Immature natural killer cell (primary cell): ENCODE results near the gene ZDHHC14. TPM values are rescaled to one million over a fixed set of nuclear protein-coding genes. Genes with fewer than 3 reads are reported as not detected.

Source experiments
- DNase-seq, 3 donors: peaks; one replicate each; pipeline ENCODE4 v3.0.0; 2022; ENCODE audit warnings: mixed read lengths in 1 of 3
- H3K27ac Mint-ChIP-seq, 6 donors: one replicate each; pipeline ENCODE4 v1.8.0; 2020; ENCODE audit warnings: mixed read lengths in 6 of 6, mild to moderate bottlenecking in 5 of 6, inconsistent platforms in 4 of 6, moderate library complexity in 3 of 6
- H3K27me3 Mint-ChIP-seq, 3 donors: one replicate each; pipeline ENCODE4 v1.8.0; 2020 to 2021; ENCODE audit warnings: low read depth in 3 of 3, mild to moderate bottlenecking in 3 of 3, mixed read lengths in 3 of 3, moderate library complexity in 3 of 3, inconsistent platforms in 1 of 3
- H3K36me3 Mint-ChIP-seq, 3 donors: one replicate each; pipeline ENCODE4 v1.8.0; 2020; ENCODE audit warnings: mixed read lengths in 3 of 3, inconsistent platforms in 2 of 3, mild to moderate bottlenecking in 2 of 3
- H3K4me1 Mint-ChIP-seq, 2 donors: one replicate each; pipeline ENCODE4 v1.8.0; 2020; ENCODE audit warnings: inconsistent platforms in 2 of 2, mild to moderate bottlenecking in 2 of 2, mixed read lengths in 2 of 2, moderate library complexity in 1 of 2
- H3K4me3 Mint-ChIP-seq, 5 donors: one replicate each; pipeline ENCODE4 v1.8.0; 2020; ENCODE audit warnings: mild to moderate bottlenecking in 5 of 5, mixed read lengths in 5 of 5, inconsistent platforms in 3 of 5, moderate library complexity in 3 of 5
- H3K9me3 Mint-ChIP-seq, 6 donors: one replicate each; pipeline ENCODE4 v1.8.0; 2020; ENCODE audit warnings: mild to moderate bottlenecking in 6 of 6, mixed read lengths in 6 of 6, inconsistent platforms in 4 of 6, moderate library complexity in 3 of 6
- polyA plus RNA-seq, 3 donors: library from polyadenylated mRNA; unstranded; fragments of 300-500 nt; fragmentation: Illumina TruSeq; gene quantifications; one replicate each; pipeline ENCODE4 v1.2.3, GENCODE V29; 2021

Gene ZDHHC14
- polyA plus RNA-seq, 3 donors from 2014 or later: 3.1 to 4.2 (median 3.4) TPM

DNA sequence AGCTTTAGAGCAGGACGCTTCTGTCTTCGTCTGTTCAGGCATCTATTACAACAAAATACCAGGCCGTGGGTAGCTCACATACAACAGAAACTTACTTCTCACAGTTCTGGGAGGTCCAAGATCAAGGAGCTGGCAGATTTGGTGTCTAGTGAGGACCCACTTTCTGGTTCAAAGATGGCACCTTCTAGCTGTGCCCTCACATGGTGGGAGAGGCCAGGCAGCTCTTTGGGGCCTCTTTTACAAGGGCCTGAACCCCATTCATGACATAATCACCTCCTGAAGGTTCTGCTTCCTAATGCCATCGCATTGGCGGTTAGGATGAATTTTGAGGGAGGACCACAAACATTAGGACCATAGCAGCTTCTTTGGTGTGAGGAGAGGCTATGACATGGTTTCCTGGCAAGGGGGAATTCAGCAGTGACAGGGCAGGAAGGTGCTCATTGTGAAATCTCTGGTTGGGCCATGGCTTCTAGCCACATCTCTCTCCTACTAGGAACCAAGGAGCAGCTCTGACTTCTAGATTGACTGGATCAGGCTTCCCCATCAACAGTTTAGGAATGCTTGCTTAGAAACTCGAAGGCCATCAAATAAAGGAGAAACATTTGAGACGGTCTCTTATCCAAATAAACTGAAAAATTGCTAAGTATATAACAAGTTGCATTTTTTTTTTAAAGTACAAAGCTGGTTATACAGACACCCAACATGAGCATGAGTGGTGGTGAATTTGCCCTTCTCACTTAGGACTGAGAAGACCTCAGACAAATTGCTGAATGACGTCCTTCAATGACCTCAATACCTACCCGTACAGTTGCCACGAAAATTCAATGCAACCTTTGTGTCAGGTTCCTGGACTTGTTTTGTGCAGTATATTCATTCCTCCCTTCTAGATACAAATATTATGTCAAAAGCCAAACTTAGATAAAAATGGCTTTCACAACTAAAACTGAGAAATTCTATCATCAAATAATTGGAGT is 140.7 kb downstream of the ZDHHC14 start:
- Mint-ChIP-seq H3K4me1 (peaks cover 47 to 56% of the 10 kb centered on the region in 2 donors), H3K4me3 (peak overlapping the region in 1 of 5 donors; percentile 43), H3K9me3 (no peaks in the 10 kb centered on the region), H3K27ac (peak overlapping the region; percentile 77 to 95 (median 90)), H3K27me3 (peaks cover 0 to 8% (median 4%) of the 10 kb centered on the region in 3 donors), H3K36me3 (no peaks in the 10 kb centered on the region)
- peak; percentile 56 to 75 (median 69) for DNase-seq

DNA sequence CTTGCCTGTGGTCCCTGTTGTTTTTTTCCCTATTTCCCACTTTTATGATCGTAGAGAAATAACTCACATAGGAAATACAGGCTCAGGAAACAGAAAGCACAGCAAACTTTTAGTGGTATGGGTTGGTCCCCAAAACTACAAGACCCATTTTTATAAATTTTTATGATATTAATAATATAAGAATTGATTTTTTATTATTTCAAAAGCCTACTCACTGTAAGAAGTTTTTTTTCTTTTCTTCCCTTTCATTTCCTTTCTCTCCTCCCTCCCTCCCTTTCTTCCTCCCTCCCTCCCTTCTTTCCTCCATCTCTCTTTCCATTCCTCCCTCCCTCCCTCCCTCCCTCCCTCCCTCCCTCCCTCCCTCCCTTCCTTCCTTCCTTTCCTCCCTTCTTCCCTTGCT is 141.5 kb downstream of the ZDHHC14 start:
- Mint-ChIP-seq H3K4me3 (peak overlapping the region in 1 of 5 donors; percentile 43), H3K9me3 (no peaks in the 10 kb centered on the region), H3K27me3 (peaks cover 0 to 8% (median 4%) of the 10 kb centered on the region in 3 donors), H3K27ac (peak overlapping the region; percentile 77 to 95 (median 90)), H3K36me3 (no peaks in the 10 kb centered on the region), H3K4me1 (peaks cover 50 to 59% of the 10 kb centered on the region in 2 donors)
- no peak for DNase-seq

DNA sequence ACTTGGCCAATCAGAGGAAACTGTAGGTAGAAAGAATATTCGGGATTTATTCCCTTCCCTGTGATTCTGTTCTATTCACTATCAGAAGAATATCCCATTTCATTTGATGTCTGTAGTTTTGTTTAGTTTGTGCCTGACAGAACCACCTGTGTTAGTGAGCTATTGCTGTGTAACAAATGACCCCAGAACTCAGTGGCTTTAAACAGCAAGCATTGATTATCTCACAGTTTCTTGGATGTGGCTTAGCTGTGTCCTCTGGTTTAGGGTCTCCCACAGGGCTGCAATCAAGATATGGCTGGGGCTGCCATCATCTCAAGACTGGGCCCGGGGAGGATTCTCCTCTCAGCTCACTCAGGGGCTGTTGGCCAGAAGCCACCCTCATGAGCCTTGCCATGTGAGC is 143.7 kb downstream of the ZDHHC14 start:
- Mint-ChIP-seq H3K9me3 (no peaks in the 10 kb centered on the region), H3K27ac (peak overlapping the region in 3 of 6 donors; percentile 46 to 76 (median 69)), H3K36me3 (no peaks in the 10 kb centered on the region), H3K27me3 (peaks cover 0 to 8% (median 4%) of the 10 kb centered on the region in 3 donors), H3K4me1 (peaks cover 55 to 65% of the 10 kb centered on the region in 2 donors), H3K4me3 (no peak overlapping the region)
- no peak for DNase-seq

DNA sequence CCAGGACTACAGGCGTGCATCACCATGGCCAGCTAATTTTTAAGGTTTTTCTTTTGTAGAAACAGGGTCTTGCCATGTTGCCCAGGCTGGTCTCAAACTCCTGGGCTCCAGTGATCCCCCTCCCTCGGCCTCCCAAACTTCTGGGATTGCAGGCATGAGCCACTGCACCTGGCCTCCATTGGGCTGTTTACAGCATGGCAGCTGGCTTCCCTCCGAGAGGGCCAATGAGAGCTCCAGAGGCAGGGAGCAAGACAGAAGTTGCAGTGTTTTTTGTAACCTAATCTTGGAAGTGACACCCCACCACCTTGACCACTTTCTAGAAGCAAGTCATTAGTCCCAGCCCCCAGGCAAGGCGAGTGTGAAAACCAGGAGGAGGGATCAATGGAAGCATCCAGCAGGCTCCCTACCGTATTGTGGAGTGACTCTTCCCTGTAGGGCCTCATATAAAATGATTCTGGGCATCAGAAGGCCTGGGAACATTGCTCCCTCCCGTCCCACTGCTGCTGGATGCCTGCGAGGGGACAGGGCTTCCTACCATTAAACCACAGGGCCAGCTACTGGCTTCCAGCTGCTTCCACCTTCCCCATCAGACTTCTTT is 144.4 kb downstream of the ZDHHC14 start:
- no peaks in the 10 kb centered on the region for H3K9me3 Mint-ChIP-seq
- peaks cover 0 to 8% (median 4%) of the 10 kb centered on the region in 3 donors for H3K27me3 Mint-ChIP-seq
- peak overlapping the region in 4 of 6 donors; percentile 83 to 94 (median 92) for H3K27ac Mint-ChIP-seq
- H3K36me3 Mint-ChIP-seq: no peaks in the 10 kb centered on the region
- DNase-seq: no peak
- H3K4me1 Mint-ChIP-seq: peaks cover 59 to 60% of the 10 kb centered on the region in 2 donors
- H3K4me3 Mint-ChIP-seq: no peak overlapping the region

DNA sequence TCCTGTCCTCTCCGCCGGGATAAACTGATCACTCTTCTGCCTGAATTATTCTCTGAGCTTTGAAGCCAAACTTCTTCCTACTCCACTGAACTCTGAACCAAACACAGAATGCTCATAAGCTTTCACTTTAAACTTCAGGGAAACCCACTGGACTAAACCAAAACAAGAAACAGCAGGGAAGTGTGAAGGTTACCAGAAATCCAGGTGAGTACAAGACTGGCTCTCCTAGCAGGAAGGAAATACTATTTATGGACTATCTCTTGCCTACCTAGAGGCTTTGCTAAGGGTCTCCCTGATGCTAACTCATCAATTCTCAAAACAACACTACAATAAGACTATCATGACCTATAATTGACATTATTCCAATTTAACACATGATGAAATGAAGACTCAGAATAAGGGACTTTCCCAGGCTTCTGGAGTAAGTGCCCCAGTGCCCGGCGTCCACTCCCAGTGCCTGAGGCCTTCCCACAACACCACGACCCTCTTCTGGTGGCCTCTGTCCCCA is 145.0 kb downstream of the ZDHHC14 start:
- Mint-ChIP-seq H3K36me3 (no peaks in the 10 kb centered on the region), H3K4me1 (peaks cover 57 to 59% of the 10 kb centered on the region in 2 donors), H3K4me3 (peak overlapping the region in 1 of 5 donors; percentile 3), H3K27ac (peak overlapping the region; percentile 83 to 95 (median 92)), H3K9me3 (no peaks in the 10 kb centered on the region), H3K27me3 (peaks cover 0 to 8% (median 4%) of the 10 kb centered on the region in 3 donors)
- DNase-seq: no peak

DNA sequence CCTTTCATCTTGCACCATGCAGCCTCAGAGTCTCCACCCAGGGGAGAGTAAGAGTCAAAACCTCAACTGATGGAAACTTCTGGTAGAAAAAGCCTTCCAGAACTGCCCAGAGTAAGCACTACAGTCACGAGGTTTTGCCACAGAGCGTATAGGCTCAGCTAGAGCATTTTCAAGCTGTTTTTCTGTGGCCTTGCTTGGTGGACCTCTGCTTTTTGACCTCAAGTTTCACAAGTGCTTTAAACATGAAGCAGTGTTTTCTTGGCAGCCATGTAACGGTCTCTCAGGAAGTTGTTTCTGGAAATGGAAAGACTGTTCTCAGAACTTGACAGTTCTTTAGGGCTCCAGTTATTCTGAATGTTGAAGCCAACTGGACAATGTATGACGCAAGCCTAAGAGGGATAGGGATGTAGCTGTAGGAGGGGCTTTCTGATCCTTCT is 146.5 kb downstream of the ZDHHC14 start:
- Mint-ChIP-seq H3K27me3 (peaks cover 0 to 4% (median 0%) of the 10 kb centered on the region in 3 donors), H3K4me3 (peak overlapping the region; percentile 18 to 71 (median 64)), H3K9me3 (no peaks in the 10 kb centered on the region), H3K27ac (peak overlapping the region; percentile 83 to 95 (median 92)), H3K4me1 (peaks cover 44 to 45% of the 10 kb centered on the region in 2 donors), H3K36me3 (no peaks in the 10 kb centered on the region)
- peak; percentile 56 to 74 (median 65) for DNase-seq

DNA sequence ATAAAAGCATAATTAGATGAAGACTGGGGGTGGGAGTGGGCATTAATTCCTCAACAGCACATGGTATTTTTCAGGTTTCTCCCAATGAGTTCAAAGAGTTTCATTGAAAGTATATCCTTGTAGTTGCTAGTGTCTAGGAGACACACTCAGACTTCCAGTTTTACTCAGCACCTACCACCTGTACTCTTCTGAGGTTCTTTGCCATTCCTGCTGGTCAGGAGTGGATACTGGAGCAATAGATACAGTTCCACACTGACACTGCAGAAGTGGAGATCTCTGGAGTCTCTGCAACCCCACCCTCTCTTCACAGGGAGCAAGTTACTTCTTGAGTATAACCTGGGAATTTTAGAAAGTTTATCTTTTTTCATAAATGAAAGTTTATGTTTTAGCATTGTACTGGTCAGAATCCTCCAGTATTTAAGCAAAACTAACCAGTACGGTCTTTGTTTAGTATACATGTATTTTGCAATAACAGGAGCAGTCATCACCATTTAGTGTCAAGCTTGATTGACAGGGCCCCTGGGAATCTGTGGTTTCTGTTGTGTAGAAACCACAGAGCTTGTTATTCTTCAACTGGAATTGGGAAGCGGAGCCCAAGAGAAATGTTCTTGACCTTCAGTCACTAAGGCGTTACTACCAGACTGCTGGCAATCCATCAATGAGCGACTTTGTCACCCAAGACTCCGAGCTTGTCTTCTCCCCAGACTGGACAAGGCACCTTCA is 148.1 kb downstream of the ZDHHC14 start:
- H3K9me3 Mint-ChIP-seq: no peaks in the 10 kb centered on the region
- DNase-seq: no peak
- H3K27ac Mint-ChIP-seq: peak overlapping the region in 5 of 6 donors; percentile 4 to 73 (median 49)
- H3K27me3 Mint-ChIP-seq: peaks cover 0 to 2% (median 0%) of the 10 kb centered on the region in 3 donors
- H3K4me1 Mint-ChIP-seq: peaks cover 52 to 60% of the 10 kb centered on the region in 2 donors
- H3K4me3 Mint-ChIP-seq: no peak overlapping the region
- H3K36me3 Mint-ChIP-seq: peaks cover 0 to 6% (median 0%) of the 10 kb centered on the region in 3 donors

DNA sequence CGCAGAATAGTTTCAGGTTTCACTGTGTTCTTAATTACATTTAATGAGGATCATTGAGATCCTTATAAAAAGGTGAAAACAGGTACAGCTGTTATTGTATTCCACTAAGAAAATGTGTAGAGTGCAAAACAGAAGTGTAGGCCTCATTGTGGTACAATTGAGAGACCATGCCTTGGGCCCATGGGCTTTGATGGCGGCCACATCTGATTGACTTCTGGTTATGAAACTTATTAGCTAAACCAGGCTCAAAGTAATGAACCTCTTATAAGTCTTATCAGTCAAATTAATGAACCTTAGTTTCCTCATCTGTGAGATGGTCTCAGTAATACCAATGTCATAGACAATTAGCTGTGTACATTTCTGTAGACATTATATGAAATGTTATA is 148.7 kb downstream of the ZDHHC14 start:
- Mint-ChIP-seq H3K4me3 (no peak overlapping the region), H3K4me1 (peaks cover 56 to 63% of the 10 kb centered on the region in 2 donors), H3K27ac (peak overlapping the region in 4 of 6 donors; percentile 4 to 79 (median 50)), H3K36me3 (peaks cover 0 to 6% (median 0%) of the 10 kb centered on the region in 3 donors), H3K27me3 (no peaks in the 10 kb centered on the region), H3K9me3 (no peaks in the 10 kb centered on the region)
- DNase-seq: no peak

DNA sequence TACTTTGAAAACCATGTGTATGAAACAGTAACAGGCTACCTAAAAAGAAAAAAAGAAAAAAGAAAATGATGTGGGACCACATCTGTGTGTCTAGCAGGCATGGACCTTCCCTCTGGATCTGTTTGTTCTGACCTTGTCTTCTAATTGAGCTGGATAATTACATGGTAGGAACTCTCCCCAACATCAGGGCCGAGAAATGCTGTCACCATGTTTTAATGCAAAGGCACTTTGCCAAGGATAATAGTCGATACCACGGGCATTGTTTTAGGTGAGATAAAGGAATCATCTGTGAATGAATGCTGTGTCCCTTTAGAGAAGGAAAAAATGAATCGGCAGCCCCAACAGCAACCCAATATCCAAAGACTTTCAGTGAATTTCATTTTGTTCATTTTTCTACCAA is 149.1 kb downstream of the ZDHHC14 start:
- Mint-ChIP-seq H3K27me3 (no peaks in the 10 kb centered on the region), H3K4me1 (peaks cover 61 to 68% of the 10 kb centered on the region in 2 donors), H3K9me3 (no peaks in the 10 kb centered on the region), H3K27ac (peak overlapping the region in 4 of 6 donors; percentile 28 to 80 (median 75)), H3K4me3 (no peak overlapping the region), H3K36me3 (peaks cover 0 to 6% (median 0%) of the 10 kb centered on the region in 3 donors)
- no peak for DNase-seq

DNA sequence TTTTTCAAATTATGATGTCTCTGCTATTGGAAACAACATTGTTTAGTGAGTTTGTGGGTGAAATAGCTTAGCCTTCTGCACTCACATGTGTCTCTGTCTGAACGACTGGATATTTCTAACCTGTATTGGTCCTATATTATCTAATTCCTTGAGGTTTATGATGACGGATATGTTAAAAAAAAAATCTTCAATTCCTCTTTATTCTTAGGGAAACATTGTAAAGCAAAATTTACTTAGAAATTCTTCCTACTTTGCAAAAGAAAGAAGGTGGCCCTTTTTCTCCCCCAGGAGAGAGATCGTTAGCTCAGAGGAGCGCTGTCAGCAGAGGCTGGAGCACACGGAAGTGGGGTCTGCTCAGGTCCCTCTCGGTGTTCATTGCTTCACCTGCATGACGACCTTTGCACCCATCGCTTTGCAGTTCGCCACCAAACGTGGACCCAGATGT is 149.8 kb downstream of the ZDHHC14 start:
- H3K36me3 Mint-ChIP-seq: peaks cover 0 to 6% (median 0%) of the 10 kb centered on the region in 3 donors
- no peak for DNase-seq
- H3K27me3 Mint-ChIP-seq: no peaks in the 10 kb centered on the region
- H3K4me1 Mint-ChIP-seq: peaks cover 65 to 70% of the 10 kb centered on the region in 2 donors
- peak overlapping the region in 3 of 6 donors; percentile 9 to 57 (median 28) for H3K27ac Mint-ChIP-seq
- H3K4me3 Mint-ChIP-seq: no peak overlapping the region
- no peaks in the 10 kb centered on the region for H3K9me3 Mint-ChIP-seq

DNA sequence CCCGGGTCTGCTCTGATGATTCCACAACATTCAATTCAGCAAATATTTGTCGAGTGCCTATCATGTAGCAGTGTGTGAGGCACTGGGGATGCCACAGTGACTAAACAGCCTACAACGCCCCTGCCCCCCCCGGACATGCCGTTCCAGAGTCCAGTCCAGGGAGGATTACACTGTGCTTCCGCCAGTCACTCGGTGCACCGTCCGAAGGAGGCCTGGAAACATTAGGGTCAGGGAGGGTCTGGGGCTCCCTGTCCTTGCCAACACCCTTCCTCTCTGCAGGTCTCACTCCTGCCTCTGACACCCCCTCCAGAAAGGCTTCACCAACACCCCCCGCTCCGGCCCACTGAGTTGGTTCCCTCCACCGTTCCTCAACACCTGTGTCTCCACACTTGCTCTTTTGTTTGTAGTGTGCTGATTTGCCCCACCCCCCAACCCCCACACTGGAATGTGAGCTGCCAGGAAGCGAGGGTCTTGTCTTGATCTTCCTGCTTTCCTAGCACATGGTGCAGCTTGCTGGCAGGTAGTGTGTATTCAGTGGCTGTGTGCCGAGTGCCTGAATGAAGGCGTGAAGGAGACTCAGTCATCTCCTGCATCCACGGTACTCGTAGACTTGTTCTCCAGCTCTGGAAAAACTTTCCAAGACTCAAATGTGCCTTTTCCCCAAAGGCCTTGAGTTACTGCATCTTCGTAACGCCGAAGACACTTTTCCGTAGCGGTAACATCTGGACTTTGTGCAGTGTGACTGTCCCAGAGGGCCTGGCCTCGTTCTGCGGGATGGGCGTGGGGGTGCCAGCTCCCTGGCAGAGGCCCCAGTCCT is 150.4 kb downstream of the ZDHHC14 start:
- peaks cover 66 to 70% of the 10 kb centered on the region in 2 donors for H3K4me1 Mint-ChIP-seq
- no peak overlapping the region for H3K4me3 Mint-ChIP-seq
- no peak for DNase-seq
- no peaks in the 10 kb centered on the region for H3K9me3 Mint-ChIP-seq
- H3K36me3 Mint-ChIP-seq: peaks cover 0 to 6% (median 0%) of the 10 kb centered on the region in 3 donors
- no peaks in the 10 kb centered on the region for H3K27me3 Mint-ChIP-seq
- peak overlapping the region in 1 of 6 donors; percentile 14 for H3K27ac Mint-ChIP-seq

DNA sequence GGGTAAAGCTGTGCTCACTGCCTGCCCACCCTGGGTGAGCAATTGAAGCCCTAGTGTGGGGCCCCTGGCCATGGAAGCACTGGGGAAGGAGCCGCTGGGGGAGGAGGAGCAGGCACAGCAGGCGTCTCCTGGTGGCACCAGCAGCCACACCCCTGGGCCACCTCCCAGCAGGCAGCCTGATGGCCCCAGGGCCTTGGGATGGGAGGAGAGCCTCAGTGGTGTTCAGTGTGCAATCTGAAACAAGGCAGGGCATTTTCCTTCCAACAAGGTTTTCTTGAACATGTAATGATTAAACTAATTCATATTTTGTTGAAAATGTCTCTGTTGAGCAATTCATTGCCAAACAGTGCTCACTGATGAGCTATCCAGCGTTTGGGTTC is 151.0 kb downstream of the ZDHHC14 start:
- peak overlapping the region in 1 of 6 donors; percentile 70 for H3K27ac Mint-ChIP-seq
- no peak for DNase-seq
- no peaks in the 10 kb centered on the region for H3K9me3 Mint-ChIP-seq
- peaks cover 64 to 70% of the 10 kb centered on the region in 2 donors for H3K4me1 Mint-ChIP-seq
- H3K27me3 Mint-ChIP-seq: no peaks in the 10 kb centered on the region
- H3K36me3 Mint-ChIP-seq: peaks cover 0 to 6% (median 0%) of the 10 kb centered on the region in 3 donors
- no peak overlapping the region for H3K4me3 Mint-ChIP-seq
